Measurements from ENCODE around the gene GNB1L.

GNB1L gene

DNA sequence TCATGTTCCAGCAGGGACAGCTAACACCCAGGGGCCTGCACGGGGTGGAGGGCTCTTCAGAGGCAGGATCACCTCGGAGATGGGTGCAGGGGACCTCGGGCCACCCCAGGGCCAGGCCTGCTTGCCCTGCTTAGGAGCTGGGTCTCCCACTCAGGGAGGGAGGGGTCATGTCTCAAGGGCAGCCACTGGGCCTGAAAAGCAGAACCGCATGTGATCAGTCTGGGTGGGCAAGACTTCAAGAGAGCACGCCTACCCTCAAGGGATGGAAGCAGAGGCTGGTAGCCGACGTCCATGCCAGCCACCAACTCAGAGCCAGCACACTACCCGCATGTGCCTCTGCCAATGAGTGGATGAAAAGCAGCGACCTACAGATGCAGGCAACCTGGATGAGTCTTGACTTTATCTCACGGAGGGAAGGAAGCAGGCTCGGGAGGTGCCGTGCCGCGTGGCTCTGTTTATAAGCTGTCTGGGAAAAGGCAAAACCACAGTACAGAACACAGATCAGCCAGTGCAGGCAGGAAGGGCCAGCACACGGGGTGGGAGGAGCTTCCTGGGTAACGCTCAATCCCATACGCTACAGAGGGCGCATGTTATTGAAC lies 78.1 kb downstream of the GNB1L start:
- no peak for DNase-seq (ENCODE audit: low read depth, low spot score)
- H3K36me3 ChIP-seq (ENCODE audit: insufficient read depth, low read length), result no peaks in the 10 kb centered on the region
- H3K9ac ChIP-seq (ENCODE audit: insufficient read length), result no peak overlapping the region
- TF ChIP-seq FOXP2 (optimal IDR thresholded peaks at IDR 0.05; ENCODE audit: control extremely low read depth, extremely low read length, insufficient read depth), result no peak
- no peak for TF ChIP-seq EZH2 (IDR thresholded peaks at IDR 0.05)
- no peak for TF ChIP-seq POLR2AphosphoS5 (IDR thresholded peaks at IDR 0.05; ENCODE audit: borderline replicate concordance, low read depth, low read length)
- H3K4me3 ChIP-seq, result no peak overlapping the region
- H3K27ac ChIP-seq, result no peak overlapping the region
- H3K9me3 ChIP-seq (ENCODE audit: low read depth, low read length), result no peaks in the 10 kb centered on the region

DNA sequence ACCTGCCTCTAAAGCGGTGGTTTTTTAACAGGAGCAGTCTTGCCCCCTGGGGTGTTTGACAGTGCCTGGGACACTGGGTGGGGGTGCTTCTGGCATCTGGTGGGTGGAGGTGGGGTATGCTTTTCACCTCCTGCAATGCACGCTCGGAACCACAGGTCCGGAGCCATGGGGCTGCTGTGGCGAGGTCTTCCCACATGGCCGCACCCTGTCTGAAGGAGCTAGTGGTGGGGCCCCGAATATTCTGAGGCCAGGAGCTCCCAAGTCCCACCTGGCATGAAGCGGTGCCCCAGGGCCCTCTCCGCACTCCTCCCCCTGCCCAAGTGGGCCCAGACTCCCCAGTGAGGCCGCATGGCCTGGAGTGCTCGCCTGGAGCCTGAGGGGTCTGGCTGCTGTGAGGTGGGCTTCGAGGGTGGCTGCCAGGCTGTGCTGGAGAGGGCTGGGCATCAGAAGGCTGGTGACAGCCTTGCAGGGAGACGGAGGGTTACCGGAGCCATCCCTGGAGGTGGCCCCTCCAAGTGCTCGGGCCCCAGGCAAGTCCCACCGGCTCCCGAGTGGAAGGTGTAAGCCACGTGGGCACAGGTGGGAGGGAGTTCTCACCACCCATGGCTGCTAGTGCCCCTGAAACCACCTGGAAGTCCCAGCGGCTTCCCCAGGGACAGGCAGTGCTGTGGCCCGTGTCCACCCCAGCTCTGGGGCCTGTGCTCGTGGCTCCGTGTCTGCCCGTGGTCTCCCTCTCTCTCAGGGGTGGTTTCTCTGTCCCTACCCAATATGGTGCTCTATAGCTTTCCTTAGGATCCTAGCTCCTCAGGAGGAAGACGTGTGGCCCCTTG lies 79.0 kb downstream of the GNB1L start:
- no peak overlapping the region for H3K4me3 ChIP-seq
- TF ChIP-seq FOXP2 (optimal IDR thresholded peaks at IDR 0.05; ENCODE audit: control extremely low read depth, extremely low read length, insufficient read depth) (no peak), EZH2 (IDR thresholded peaks at IDR 0.05) (no peak), POLR2AphosphoS5 (IDR thresholded peaks at IDR 0.05; ENCODE audit: borderline replicate concordance, low read depth, low read length) (no peak)
- no peak for DNase-seq (ENCODE audit: low read depth, low spot score)
- no peaks in the 10 kb centered on the region for H3K36me3 ChIP-seq (ENCODE audit: insufficient read depth, low read length)
- no peaks in the 10 kb centered on the region for H3K9me3 ChIP-seq (ENCODE audit: low read depth, low read length)
- H3K9ac ChIP-seq (ENCODE audit: insufficient read length), result no peak overlapping the region
- no peak overlapping the region for H3K27ac ChIP-seq

DNA sequence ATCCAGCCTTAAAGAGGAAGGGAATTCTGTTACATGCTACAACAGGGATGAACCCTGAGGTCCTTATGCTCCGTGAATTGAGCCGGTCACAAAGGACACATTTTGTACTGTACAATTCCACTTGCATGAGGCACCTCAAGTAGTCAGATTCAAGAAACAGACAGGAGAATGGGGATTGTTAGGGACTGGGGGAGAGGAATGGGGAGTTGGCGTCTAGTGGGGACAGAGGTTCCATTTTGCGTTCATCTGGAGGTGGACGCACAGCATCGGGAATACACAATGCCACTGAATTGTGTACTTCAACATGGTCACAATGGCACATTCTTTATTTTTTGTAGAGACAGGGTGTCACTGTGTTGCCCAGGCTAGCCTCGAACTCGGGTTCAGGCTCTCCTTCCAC lies 80.0 kb downstream of the GNB1L start:
- H3K36me3 ChIP-seq (ENCODE audit: insufficient read depth, low read length), result no peaks in the 10 kb centered on the region
- H3K4me3 ChIP-seq, result no peak overlapping the region
- TF ChIP-seq EZH2 (IDR thresholded peaks at IDR 0.05) (no peak), POLR2AphosphoS5 (IDR thresholded peaks at IDR 0.05; ENCODE audit: borderline replicate concordance, low read depth, low read length) (no peak), FOXP2 (optimal IDR thresholded peaks at IDR 0.05; ENCODE audit: control extremely low read depth, extremely low read length, insufficient read depth) (no peak)
- DNase-seq (ENCODE audit: low read depth, low spot score), result no peak
- no peaks in the 10 kb centered on the region for H3K9me3 ChIP-seq (ENCODE audit: low read depth, low read length)
- no peak overlapping the region for H3K9ac ChIP-seq (ENCODE audit: insufficient read length)
- H3K27ac ChIP-seq, result no peak overlapping the region

DNA sequence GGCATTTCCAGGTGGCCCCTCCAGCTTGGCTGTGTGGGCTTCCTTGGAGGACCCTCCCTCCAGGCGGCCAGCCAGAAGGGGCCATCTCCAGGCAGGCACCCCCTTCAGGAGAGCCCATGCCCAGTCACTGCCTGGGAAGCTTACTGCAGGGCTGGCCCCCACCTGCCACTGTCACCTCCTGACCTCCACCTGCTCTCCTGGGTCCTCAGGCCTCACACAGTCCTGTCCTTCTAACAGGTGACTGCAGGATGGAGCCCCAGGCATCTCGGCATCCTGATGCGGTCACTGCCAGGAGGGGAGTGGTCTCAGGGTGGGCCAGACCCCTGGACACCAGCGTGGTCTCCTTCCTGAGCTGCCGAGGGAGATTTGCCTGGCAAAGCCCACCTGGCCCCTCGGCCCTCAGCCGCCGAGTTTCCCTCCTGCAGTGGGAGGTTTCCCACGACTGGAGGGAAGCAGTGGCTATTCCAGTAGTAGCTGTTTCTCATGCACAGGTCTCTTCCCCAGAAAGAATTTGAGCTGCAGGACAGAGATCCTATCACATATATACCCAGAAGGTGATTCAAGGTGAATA lies 81.1 kb downstream of the GNB1L start:
- Histone ChIP-seq H3K27ac (no peak overlapping the region), H3K9ac (ENCODE audit: insufficient read length) (no peak overlapping the region), H3K4me3 (no peak overlapping the region), H3K9me3 (ENCODE audit: low read depth, low read length) (no peaks in the 10 kb centered on the region), H3K36me3 (ENCODE audit: insufficient read depth, low read length) (0 out of 2 replicates have a peak, but pooled peaks cover under 1% of the 10 kb centered on the region)
- TF ChIP-seq EZH2 (IDR thresholded peaks at IDR 0.05) (no peak), FOXP2 (optimal IDR thresholded peaks at IDR 0.05; ENCODE audit: control extremely low read depth, extremely low read length, insufficient read depth) (no peak), POLR2AphosphoS5 (IDR thresholded peaks at IDR 0.05; ENCODE audit: borderline replicate concordance, low read depth, low read length) (no peak)
- DNase-seq (ENCODE audit: low read depth, low spot score), result no peak

DNA sequence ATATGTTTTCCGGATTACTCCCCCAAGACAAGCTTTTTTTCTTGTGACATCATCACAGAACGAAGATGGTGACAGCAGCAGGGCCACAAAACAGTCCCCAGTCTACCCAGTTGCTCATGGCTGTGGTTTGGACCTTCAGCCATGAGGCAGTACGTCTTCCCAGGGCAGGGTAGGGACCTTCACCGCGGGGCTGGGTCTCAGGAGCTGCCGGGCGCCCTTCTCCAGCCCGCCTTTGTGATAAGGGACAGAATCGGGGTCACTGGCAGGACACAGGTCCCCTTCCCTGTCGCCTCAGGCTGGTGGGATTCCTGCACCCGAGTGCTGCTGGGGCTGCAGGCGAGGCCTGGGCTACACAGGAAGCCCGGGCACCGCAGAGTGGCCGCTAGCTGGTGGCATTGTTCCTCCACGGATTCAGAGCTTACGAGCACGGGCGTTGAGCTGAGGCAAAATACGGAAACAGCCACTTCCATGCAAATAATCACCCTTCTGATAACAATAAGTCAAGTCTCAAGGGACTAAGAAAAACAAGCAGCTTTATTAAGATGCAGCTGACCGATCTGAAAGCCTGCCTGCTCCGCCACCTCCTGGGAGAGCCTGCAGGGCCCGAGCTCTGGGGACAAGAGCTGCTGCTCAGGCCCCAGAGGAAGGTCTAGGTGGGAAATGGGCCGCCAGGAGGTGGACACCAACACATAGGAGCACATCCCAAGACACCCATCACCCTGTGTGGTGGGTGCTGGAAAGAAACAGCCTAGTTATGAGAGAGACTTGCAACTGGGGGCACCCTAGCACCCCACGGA lies 81.8 kb downstream of the GNB1L start:
- no peak overlapping the region for H3K9ac ChIP-seq (ENCODE audit: insufficient read length)
- no peaks in the 10 kb centered on the region for H3K9me3 ChIP-seq (ENCODE audit: low read depth, low read length)
- H3K36me3 ChIP-seq (ENCODE audit: insufficient read depth, low read length), result peaks cover 5% of the 10 kb centered on the region; the same call in 1 of the 2 replicates
- no peak overlapping the region for H3K27ac ChIP-seq
- no peak overlapping the region for H3K4me3 ChIP-seq
- DNase-seq (ENCODE audit: low read depth, low spot score), result no peak
- TF ChIP-seq FOXP2 (optimal IDR thresholded peaks at IDR 0.05; ENCODE audit: control extremely low read depth, extremely low read length, insufficient read depth) (no peak), EZH2 (IDR thresholded peaks at IDR 0.05) (no peak), POLR2AphosphoS5 (IDR thresholded peaks at IDR 0.05; ENCODE audit: borderline replicate concordance, low read depth, low read length) (no peak)

DNA sequence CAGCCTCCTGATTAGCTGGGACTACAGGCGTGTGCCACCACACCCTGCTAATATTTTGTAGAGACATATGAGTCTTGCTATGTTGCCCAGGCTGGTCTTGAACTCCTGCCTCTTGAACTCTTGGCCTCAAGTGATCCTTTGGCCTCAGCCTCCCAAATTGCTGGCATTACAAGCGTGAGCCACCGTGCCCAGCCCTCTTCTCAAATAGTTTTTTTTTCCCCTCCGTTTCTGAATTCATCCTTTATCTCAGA lies 82.3 kb downstream of the GNB1L start:
- no peaks in the 10 kb centered on the region for H3K9me3 ChIP-seq (ENCODE audit: low read depth, low read length)
- no peak for TF ChIP-seq EZH2 (IDR thresholded peaks at IDR 0.05)
- TF ChIP-seq FOXP2 (optimal IDR thresholded peaks at IDR 0.05; ENCODE audit: control extremely low read depth, extremely low read length, insufficient read depth), result no peak
- no peak for TF ChIP-seq POLR2AphosphoS5 (IDR thresholded peaks at IDR 0.05; ENCODE audit: borderline replicate concordance, low read depth, low read length)
- no peak overlapping the region for H3K4me3 ChIP-seq
- H3K36me3 ChIP-seq (ENCODE audit: insufficient read depth, low read length), result peaks cover 5% of the 10 kb centered on the region; the same call in 1 of the 2 replicates
- H3K9ac ChIP-seq (ENCODE audit: insufficient read length), result no peak overlapping the region
- DNase-seq (ENCODE audit: low read depth, low spot score), result no peak
- no peak overlapping the region for H3K27ac ChIP-seq

DNA sequence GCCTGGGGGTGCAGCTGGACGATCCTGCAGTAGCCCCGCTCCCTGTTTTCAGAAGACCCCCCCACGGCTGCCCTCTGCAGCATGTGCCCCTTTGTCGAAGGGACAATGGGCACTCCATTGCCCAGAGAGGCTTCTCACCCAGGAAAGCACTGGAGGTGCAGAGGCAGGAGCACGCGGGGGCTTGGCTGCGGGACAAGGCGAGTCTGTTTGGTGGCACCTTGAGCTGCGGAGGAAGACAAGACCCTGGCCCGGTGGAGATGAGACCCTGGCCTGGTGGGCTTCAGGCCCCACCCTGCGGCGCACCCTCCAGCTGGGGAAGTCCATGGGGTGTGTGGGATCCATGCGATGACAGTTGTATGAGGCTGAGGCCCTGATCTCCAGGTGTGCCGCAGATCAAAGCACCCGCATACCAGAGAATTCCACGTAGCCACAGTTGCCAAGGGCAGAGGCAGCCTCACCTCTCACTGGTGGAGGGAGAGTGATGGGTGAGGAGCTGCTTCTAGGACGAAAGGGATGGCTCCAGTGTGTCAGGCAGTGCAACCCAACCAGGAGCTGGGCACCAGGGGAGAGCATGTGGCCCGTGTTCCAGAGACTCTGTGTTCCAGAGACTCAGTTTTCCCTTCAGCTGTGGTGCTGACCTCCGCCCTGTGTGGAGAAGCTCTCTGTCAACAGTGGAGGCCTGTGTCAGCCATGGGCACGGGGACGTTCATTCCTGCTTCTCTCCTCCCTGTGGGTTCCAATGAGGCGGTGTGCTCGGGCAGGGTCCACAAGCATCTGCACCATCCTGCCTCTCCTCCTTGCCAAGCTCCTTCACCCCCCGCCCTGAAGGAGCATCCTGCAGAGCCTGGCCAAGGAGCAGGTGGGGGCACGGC lies 84.1 kb downstream of the GNB1L start:
- H3K9ac ChIP-seq (ENCODE audit: insufficient read length), result no peak overlapping the region
- TF ChIP-seq POLR2AphosphoS5 (IDR thresholded peaks at IDR 0.05; ENCODE audit: borderline replicate concordance, low read depth, low read length), result no peak
- no peak for TF ChIP-seq EZH2 (IDR thresholded peaks at IDR 0.05)
- TF ChIP-seq FOXP2 (optimal IDR thresholded peaks at IDR 0.05; ENCODE audit: control extremely low read depth, extremely low read length, insufficient read depth), result no peak
- H3K4me3 ChIP-seq, result no peak overlapping the region
- H3K36me3 ChIP-seq (ENCODE audit: insufficient read depth, low read length), result peaks cover 5% of the 10 kb centered on the region; the same call in 1 of the 2 replicates
- H3K27ac ChIP-seq, result no peak overlapping the region
- no peaks in the 10 kb centered on the region for H3K9me3 ChIP-seq (ENCODE audit: low read depth, low read length)
- DNase-seq (ENCODE audit: low read depth, low spot score), result no peak

All from SK-N-MC (cell line).